HUES48 (cell line): Measurements from ENCODE around the gene UBALD2.
"Not testable (repeated sequence)": the region's sequence is repeated elsewhere in the genome, so short reads cannot be mapped to it uniquely, and the experiment has no call there.

ENCODE experiments used
- H3K27ac ChIP-seq: one replicate; pipeline ENCODE4 v1.7.0; 2013; ENCODE audit warnings: low read depth, low read length, inconsistent platforms
- H3K27me3 ChIP-seq: 2 replicates; pipeline ENCODE4 v1.6.1; 2013; ENCODE audit warnings: mild to moderate bottlenecking, low read length; ENCODE audit not compliant: control insufficient read depth, insufficient read depth
- H3K36me3 ChIP-seq: 2 replicates; pipeline ENCODE4 v1.6.1; 2013; ENCODE audit warnings: low read length; ENCODE audit not compliant: control insufficient read depth, insufficient read depth
- H3K4me1 ChIP-seq: 2 replicates; pipeline ENCODE4 v1.6.1; 2013; ENCODE audit warnings: mild to moderate bottlenecking, low read length; ENCODE audit not compliant: control insufficient read depth, insufficient read depth
- H3K4me3 ChIP-seq: 2 replicates; pipeline ENCODE4 v1.5.1; 2013; ENCODE audit warnings: mild to moderate bottlenecking, low read depth, low read length
- H3K9ac ChIP-seq: 2 replicates; pipeline ENCODE4 v1.6.1; 2013; ENCODE audit warnings: mild to moderate bottlenecking, low read depth, low read length, moderate library complexity
- H3K9me3 ChIP-seq: 2 replicates; pipeline ENCODE4 v1.6.1; 2013; ENCODE audit warnings: low read length; ENCODE audit not compliant: control insufficient read depth, insufficient read depth

Gene UBALD2

GRCh38 chr17:76267051-76267576, 2.0 kb downstream of the UBALD2 start:
- H3K4me1 ChIP-seq, result peaks cover 33% of the 10 kb centered on the region

GRCh38 chr17:76267581-76268001, 2.4 kb downstream of the UBALD2 start:
- H3K27ac ChIP-seq, result peak overlapping the region; percentile 31
- not testable (repeated sequence) for H3K9ac ChIP-seq, H3K9me3 ChIP-seq, H3K27me3 ChIP-seq, H3K4me3 ChIP-seq, H3K36me3 ChIP-seq
- H3K4me1 ChIP-seq, result peaks cover 33% of the 10 kb centered on the region

More at GRCh38 chr17:76267051-76267576, 2.0 kb downstream of the UBALD2 start:
- H3K27me3 ChIP-seq, result no peaks in the 10 kb centered on the region
- H3K9me3 ChIP-seq, result no peaks in the 10 kb centered on the region
- H3K4me3 ChIP-seq, result peak overlapping the region; percentile 84; the same call in 1 of the 2 replicates
- 0 out of 2 replicates have a peak, but pooled peaks cover 3% of the 10 kb centered on the region for H3K36me3 ChIP-seq
- H3K27ac ChIP-seq, result peak overlapping the region; percentile 81
- H3K9ac ChIP-seq, result no peak overlapping the region

GRCh38 chr17:76268015-76268749, 3.0 kb downstream of the UBALD2 start:
- H3K36me3 ChIP-seq, result 0 out of 2 replicates have a peak, but pooled peaks cover 3% of the 10 kb centered on the region
- no peaks in the 10 kb centered on the region for H3K9me3 ChIP-seq
- no peaks in the 10 kb centered on the region for H3K27me3 ChIP-seq
- H3K4me1 ChIP-seq, result peaks cover 33% of the 10 kb centered on the region
- H3K27ac ChIP-seq, result peak overlapping the region; percentile 31
- no peak overlapping the region for H3K4me3 ChIP-seq
- H3K9ac ChIP-seq, result no peak overlapping the region

GRCh38 chr17:76268991-76269981, 4.1 kb downstream of the UBALD2 start:
- Histone ChIP-seq H3K9me3 (no peaks in the 10 kb centered on the region), H3K27ac (peak overlapping the region; percentile 47), H3K4me3 (no peak overlapping the region), H3K9ac (no peak overlapping the region), H3K36me3 (0 out of 2 replicates have a peak, but pooled peaks cover 3% of the 10 kb centered on the region), H3K27me3 (no peaks in the 10 kb centered on the region), H3K4me1 (peaks cover 33% of the 10 kb centered on the region)

- Histone ChIP-seq H3K27ac (no peak overlapping the region), H3K27me3 (no peaks in the 10 kb centered on the region), H3K9ac (no peak overlapping the region), H3K4me3 (no peak overlapping the region), H3K36me3 (0 out of 2 replicates have a peak, but pooled peaks cover 3% of the 10 kb centered on the region), H3K4me1 (peaks cover 29% of the 10 kb centered on the region), H3K9me3 (no peaks in the 10 kb centered on the region)
Measured at GRCh38 chr17:76270127-76270592, 5.0 kb downstream of the UBALD2 start.

GRCh38 chr17:76270770-76271668, 5.9 kb downstream of the UBALD2 start:
- no peaks in the 10 kb centered on the region for H3K27me3 ChIP-seq
- 0 out of 2 replicates have a peak, but pooled peaks cover 3% of the 10 kb centered on the region for H3K36me3 ChIP-seq
- H3K9me3 ChIP-seq, result no peaks in the 10 kb centered on the region
- no peak overlapping the region for H3K9ac ChIP-seq
- H3K27ac ChIP-seq, result peak overlapping the region; percentile 59
- peaks cover 29% of the 10 kb centered on the region for H3K4me1 ChIP-seq
- H3K4me3 ChIP-seq, result no peak overlapping the region

GRCh38 chr17:76271669-76272540, 6.8 kb downstream of the UBALD2 start:
- H3K4me1 ChIP-seq, result peaks cover 22% of the 10 kb centered on the region

GRCh38 chr17:76272541-76273444, 7.6 kb downstream of the UBALD2 start:
- H3K4me3 ChIP-seq, result no peak overlapping the region

More at GRCh38 chr17:76271669-76272540, 6.8 kb downstream of the UBALD2 start:
- Histone ChIP-seq H3K4me3 (no peak overlapping the region), H3K9me3 (no peaks in the 10 kb centered on the region), H3K27me3 (no peaks in the 10 kb centered on the region), H3K36me3 (0 out of 2 replicates have a peak, but pooled peaks cover 3% of the 10 kb centered on the region), H3K9ac (no peak overlapping the region), H3K27ac (peak overlapping the region; percentile 59)

More at GRCh38 chr17:76272541-76273444, 7.6 kb downstream of the UBALD2 start:
- Histone ChIP-seq H3K27me3 (no peaks in the 10 kb centered on the region), H3K4me1 (peaks cover 18% of the 10 kb centered on the region), H3K36me3 (0 out of 2 replicates have a peak, but pooled peaks cover 3% of the 10 kb centered on the region), H3K9me3 (no peaks in the 10 kb centered on the region), H3K9ac (no peak overlapping the region), H3K27ac (peak overlapping the region; percentile 59)
